ENCODE results near the gene ASPA. TPM values are rescaled to one million over a fixed set of nuclear protein-coding genes. Genes with fewer than 3 reads are reported as not detected.

The ASPA gene
- total and polyA plus RNA-seq, 2 experiments from 2014 or later = 0.16 TPM; not detected in 1

- no peaks in the 10 kb centered on the region for H3K9me3 ChIP-seq (ENCODE audit: low read depth)
- H3K4me3 ChIP-seq = no peak overlapping the region
- in situ Hi-C loops (cut with MboI) = no loop called here
- H4K20me1 ChIP-seq (ENCODE audit: insufficient read depth) = no peaks in the 10 kb centered on the region
- H3K9me2 ChIP-seq (ENCODE audit: insufficient read depth) = no peaks in the 10 kb centered on the region
- 77 to 80% methylated on average over 9 to 11 of the region's 11 CpGs for WGBS, 2 experiments (ENCODE audit: low coverage in 1 of 2, low lambda C conversion rate in 2 of 2, missing lambda C conversion rate in 2 of 2)
- H3K9ac ChIP-seq = no peak overlapping the region
- peaks cover 9% of the 10 kb centered on the region; the same call in 1 of the 2 replicates for H3F3A ChIP-seq (ENCODE audit: insufficient read depth)
- no peaks in the 10 kb centered on the region for H3K27me3 ChIP-seq (replicated peaks; ENCODE audit: insufficient read depth)
- no peak overlapping the region for H2AFZ ChIP-seq
- H3K79me2 ChIP-seq (ENCODE audit: insufficient read depth) = no peaks in the 10 kb centered on the region
- no peak overlapping the region for H3K4me2 ChIP-seq (ENCODE audit: unreplicated experiment)
- DNase-seq = no peak
- TF ChIP-seq EZH2 (IDR thresholded peaks at IDR 0.05; ENCODE audit: insufficient read depth, poor library complexity, severe bottlenecking) (no peak), EZH2phosphoT487 (IDR thresholded peaks at IDR 0.05; ENCODE audit: insufficient read depth, low read depth) (no peak)
- H3K4me1 ChIP-seq (ENCODE audit: insufficient read depth) = peaks cover 6% of the 10 kb centered on the region
- H3K27ac ChIP-seq = no peak overlapping the region
- no peaks in the 10 kb centered on the region for H3K36me3 ChIP-seq (ENCODE audit: low read depth)
These were observed 71.8 kb downstream of the ASPA start for GRCh38 chr17:3547628-3548027.

DNA sequence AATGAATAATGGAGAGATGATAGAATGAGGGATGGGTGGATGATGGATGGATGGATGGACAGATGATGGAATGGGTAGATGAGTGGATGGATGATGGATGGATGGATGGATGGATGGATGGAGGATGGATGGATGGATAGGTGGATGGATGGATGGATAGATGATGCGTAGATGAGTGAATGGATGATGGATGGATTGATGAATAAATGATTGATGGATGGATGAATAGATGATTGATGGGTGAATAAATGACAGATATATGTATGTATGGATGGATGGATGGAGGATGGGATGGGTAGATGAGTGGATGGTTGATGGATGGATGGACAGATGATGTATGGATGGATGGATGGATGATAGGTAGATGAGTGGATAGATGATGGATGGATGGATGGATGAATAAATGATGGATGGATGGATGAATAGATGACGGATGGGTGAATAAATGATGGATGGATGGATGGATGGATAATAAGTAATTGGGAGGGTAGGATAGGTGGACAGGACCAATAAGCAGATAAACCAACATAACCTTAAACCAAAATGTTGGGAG, 73.9 kb downstream of the ASPA start:
- in situ Hi-C loops (cut with MboI) = no loop called here

DNA sequence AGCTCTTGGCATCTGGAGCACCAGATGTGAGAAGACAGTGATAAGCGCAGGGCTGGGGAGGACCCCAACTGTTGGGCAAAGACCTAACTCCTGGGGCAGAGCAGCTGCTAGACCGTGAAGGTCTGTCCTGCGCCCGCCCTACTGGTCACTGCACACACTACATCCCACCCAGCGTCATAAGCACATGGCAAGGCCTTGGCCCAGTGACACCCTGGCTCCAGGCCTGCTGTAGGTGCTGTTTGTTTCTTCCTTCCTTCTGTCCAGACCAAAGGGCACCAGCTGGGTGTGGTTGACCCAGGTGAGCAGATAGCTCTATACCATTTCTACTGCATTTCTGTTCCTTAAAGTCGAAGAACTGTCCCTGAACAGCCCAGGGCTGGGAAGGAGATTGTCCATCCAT, 75.4 kb downstream of the ASPA start:
- 91 to 95% methylated on average over 6 of the region's 6 CpGs for WGBS, 2 experiments (ENCODE audit: low coverage in 1 of 2, low lambda C conversion rate in 2 of 2, missing lambda C conversion rate in 2 of 2)
- TF ChIP-seq EZH2phosphoT487 (IDR thresholded peaks at IDR 0.05; ENCODE audit: insufficient read depth, low read depth) = no peak
- TF ChIP-seq EZH2 (IDR thresholded peaks at IDR 0.05; ENCODE audit: insufficient read depth, poor library complexity, severe bottlenecking) = no peak
- H3K4me2 ChIP-seq (ENCODE audit: unreplicated experiment) = no peak overlapping the region
- no peak overlapping the region for H2AFZ ChIP-seq
- H3K9ac ChIP-seq = no peak overlapping the region
- DNase-seq = no peak
- no peaks in the 10 kb centered on the region for H4K20me1 ChIP-seq (ENCODE audit: insufficient read depth)
- no peaks in the 10 kb centered on the region for H3K9me3 ChIP-seq (ENCODE audit: low read depth)
- no peaks in the 10 kb centered on the region for H3K79me2 ChIP-seq (ENCODE audit: insufficient read depth)
- H3K9me2 ChIP-seq (ENCODE audit: insufficient read depth) = no peaks in the 10 kb centered on the region
- H3K4me3 ChIP-seq = no peak overlapping the region
- peaks cover 6% of the 10 kb centered on the region for H3K4me1 ChIP-seq (ENCODE audit: insufficient read depth)
- in situ Hi-C loops (cut with MboI) = no loop called here
- H3F3A ChIP-seq (ENCODE audit: insufficient read depth) = peaks cover 9% of the 10 kb centered on the region; the same call in 1 of the 2 replicates
- H3K27ac ChIP-seq = peak overlapping the region; percentile 33; the same call in 1 of the 2 replicates
- H3K27me3 ChIP-seq (replicated peaks; ENCODE audit: insufficient read depth) = no peaks in the 10 kb centered on the region
- H3K36me3 ChIP-seq (ENCODE audit: low read depth) = no peaks in the 10 kb centered on the region

More for the DNA sequence above, 73.9 kb downstream of the ASPA start:
- Histone ChIP-seq H3K36me3 (ENCODE audit: low read depth) (no peaks in the 10 kb centered on the region), H3K9me2 (ENCODE audit: insufficient read depth) (no peaks in the 10 kb centered on the region), H3K79me2 (ENCODE audit: insufficient read depth) (no peaks in the 10 kb centered on the region), H3K4me1 (ENCODE audit: insufficient read depth) (peaks cover 6% of the 10 kb centered on the region), H2AFZ (no peak overlapping the region), H3K27ac (no peak overlapping the region), H3K9me3 (ENCODE audit: low read depth) (no peaks in the 10 kb centered on the region), H3K9ac (no peak overlapping the region), H3F3A (ENCODE audit: insufficient read depth) (peaks cover 9% of the 10 kb centered on the region; the same call in 1 of the 2 replicates), H4K20me1 (ENCODE audit: insufficient read depth) (no peaks in the 10 kb centered on the region), H3K4me2 (ENCODE audit: unreplicated experiment) (no peak overlapping the region), H3K4me3 (no peak overlapping the region), H3K27me3 (replicated peaks; ENCODE audit: insufficient read depth) (no peaks in the 10 kb centered on the region)
- TF ChIP-seq EZH2phosphoT487 (IDR thresholded peaks at IDR 0.05; ENCODE audit: insufficient read depth, low read depth) (no peak), EZH2 (IDR thresholded peaks at IDR 0.05; ENCODE audit: insufficient read depth, poor library complexity, severe bottlenecking) (no peak)
- WGBS, 2 experiments (ENCODE audit: low coverage in 1 of 2, low lambda C conversion rate in 2 of 2, missing lambda C conversion rate in 2 of 2) = 88 to 96% methylated on average over 2 of the region's 2 CpGs
- DNase-seq = no peak

GRCh38 chr17:3552916-3553315, 77.1 kb downstream of the ASPA start:
- no peaks in the 10 kb centered on the region for H3K27me3 ChIP-seq (replicated peaks; ENCODE audit: insufficient read depth)
- no peak overlapping the region for H3K4me3 ChIP-seq
- no peaks in the 10 kb centered on the region for H3K36me3 ChIP-seq (ENCODE audit: low read depth)
- DNase-seq = no peak
- H3F3A ChIP-seq (ENCODE audit: insufficient read depth) = peaks cover 9% of the 10 kb centered on the region; the same call in 1 of the 2 replicates
- H2AFZ ChIP-seq = no peak overlapping the region
- H3K27ac ChIP-seq = no peak overlapping the region
- WGBS, 2 experiments (ENCODE audit: low coverage in 1 of 2, low lambda C conversion rate in 2 of 2, missing lambda C conversion rate in 2 of 2) = 82 to 84% methylated on average over 7 of the region's 7 CpGs
- no peaks in the 10 kb centered on the region for H4K20me1 ChIP-seq (ENCODE audit: insufficient read depth)
- no peak overlapping the region for H3K9ac ChIP-seq
- H3K4me2 ChIP-seq (ENCODE audit: unreplicated experiment) = no peak overlapping the region
- no peak for TF ChIP-seq EZH2 (IDR thresholded peaks at IDR 0.05; ENCODE audit: insufficient read depth, poor library complexity, severe bottlenecking)
- TF ChIP-seq EZH2phosphoT487 (IDR thresholded peaks at IDR 0.05; ENCODE audit: insufficient read depth, low read depth) = no peak
- no peaks in the 10 kb centered on the region for H3K9me2 ChIP-seq (ENCODE audit: insufficient read depth)
- H3K9me3 ChIP-seq (ENCODE audit: low read depth) = no peaks in the 10 kb centered on the region
- no peaks in the 10 kb centered on the region for H3K79me2 ChIP-seq (ENCODE audit: insufficient read depth)
- peaks cover 9% of the 10 kb centered on the region for H3K4me1 ChIP-seq (ENCODE audit: insufficient read depth)
- in situ Hi-C loops (cut with MboI) = no loop called here

Other genes with a start within 250 kb of the ASPA start
- not detected in 2 replicates for gene OR3A1, start 177.6 kb upstream of the ASPA start, total RNA-seq (2014; rRNA removed; shearing (Covaris generic))
- not detected in 2 replicates for gene OR3A1, start 177.6 kb upstream of the ASPA start, polyA plus RNA-seq (2016; fragmentation: Nextera tagmentation; extraction: Ambion mirVana)
- gene OR3A2, start 89.7 kb upstream of the ASPA start, total RNA-seq (2014; rRNA removed; shearing (Covaris generic)) = not detected in 2 replicates
- gene OR3A2, start 89.7 kb upstream of the ASPA start, polyA plus RNA-seq (2016; fragmentation: Nextera tagmentation; extraction: Ambion mirVana) = not detected in 2 replicates
- not detected in 2 replicates for gene OR1E1, start 77.6 kb upstream of the ASPA start, total RNA-seq (2014; rRNA removed; shearing (Covaris generic))
- gene OR1E1, start 77.6 kb upstream of the ASPA start, polyA plus RNA-seq (2016; fragmentation: Nextera tagmentation; extraction: Ambion mirVana) = not detected in 2 replicates
- not detected in 2 replicates for gene OR3A3, start 64.6 kb upstream of the ASPA start, total RNA-seq (2014; rRNA removed; shearing (Covaris generic))
- not detected in 2 replicates for gene OR3A3, start 64.6 kb upstream of the ASPA start, polyA plus RNA-seq (2016; fragmentation: Nextera tagmentation; extraction: Ambion mirVana)
- gene OR1E2, start 42.2 kb upstream of the ASPA start, total RNA-seq (2014; rRNA removed; shearing (Covaris generic)) = not detected in 2 replicates
- not detected in 2 replicates for gene OR1E2, start 42.2 kb upstream of the ASPA start, polyA plus RNA-seq (2016; fragmentation: Nextera tagmentation; extraction: Ambion mirVana)
- not detected in 2 replicates for gene SPATA22, start 4.2 kb upstream of the ASPA start, total RNA-seq (2014; rRNA removed; shearing (Covaris generic))
- gene SPATA22, start 4.2 kb upstream of the ASPA start, polyA plus RNA-seq (2016; fragmentation: Nextera tagmentation; extraction: Ambion mirVana) = not detected in 2 replicates
- 0.89 and 1.1 TPM in 2 replicates for gene TRPV3, start 81.8 kb downstream of the ASPA start, total RNA-seq (2014; rRNA removed; shearing (Covaris generic))
- gene TRPV3, start 81.8 kb downstream of the ASPA start, polyA plus RNA-seq (2016; fragmentation: Nextera tagmentation; extraction: Ambion mirVana) = 0.35 and 0.41 TPM in 2 replicates
- 0.86 and 1.5 TPM in 2 replicates for gene TRPV1, start 133.4 kb downstream of the ASPA start, total RNA-seq (2014; rRNA removed; shearing (Covaris generic))
- 0.78 and 0.89 TPM in 2 replicates for gene TRPV1, start 133.4 kb downstream of the ASPA start, polyA plus RNA-seq (2016; fragmentation: Nextera tagmentation; extraction: Ambion mirVana)
- 5.8 and 7.0 TPM in 2 replicates for gene SHPK, start 160.3 kb downstream of the ASPA start, total RNA-seq (2014; rRNA removed; shearing (Covaris generic))
- 3.1 and 4.2 TPM in 2 replicates for gene SHPK, start 160.3 kb downstream of the ASPA start, polyA plus RNA-seq (2016; fragmentation: Nextera tagmentation; extraction: Ambion mirVana)
- 7.5 and 16.6 TPM in 2 replicates for gene CTNS, start 160.8 kb downstream of the ASPA start, total RNA-seq (2014; rRNA removed; shearing (Covaris generic))
- gene CTNS, start 160.8 kb downstream of the ASPA start, polyA plus RNA-seq (2016; fragmentation: Nextera tagmentation; extraction: Ambion mirVana) = 7.2 and 7.8 TPM in 2 replicates
- gene TAX1BP3, start 192.6 kb downstream of the ASPA start, total RNA-seq (2014; rRNA removed; shearing (Covaris generic)) = 270 and 418 TPM in 2 replicates
- 331 and 350 TPM in 2 replicates for gene TAX1BP3, start 192.6 kb downstream of the ASPA start, polyA plus RNA-seq (2016; fragmentation: Nextera tagmentation; extraction: Ambion mirVana)
- 28.6 and 38.4 TPM in 2 replicates for gene EMC6, start 192.8 kb downstream of the ASPA start, total RNA-seq (2014; rRNA removed; shearing (Covaris generic))
- 113 and 114 TPM in 2 replicates for gene EMC6, start 192.8 kb downstream of the ASPA start, polyA plus RNA-seq (2016; fragmentation: Nextera tagmentation; extraction: Ambion mirVana)
- gene P2RX5, start 220.2 kb downstream of the ASPA start, total RNA-seq (2014; rRNA removed; shearing (Covaris generic)) = 2.5 and 4.0 TPM in 2 replicates
- gene P2RX5, start 220.2 kb downstream of the ASPA start, polyA plus RNA-seq (2016; fragmentation: Nextera tagmentation; extraction: Ambion mirVana) = 2.6 and 2.8 TPM in 2 replicates
- gene HASPIN, start 247.9 kb downstream of the ASPA start, total RNA-seq (2014; rRNA removed; shearing (Covaris generic)) = 1.9 and 3.0 TPM in 2 replicates
- gene HASPIN, start 247.9 kb downstream of the ASPA start, polyA plus RNA-seq (2016; fragmentation: Nextera tagmentation; extraction: Ambion mirVana) = 1.1 and 1.4 TPM in 2 replicates